Measurements from ENCODE around the gene SLC29A2.

SLC29A2 gene

GRCh38 chr11:66371627-66372415 is at the start of gene SLC29A2:
Gene SLC29A2, minus strand, starts transcription at chr11:66371760. Its CDS starts 169 bp downstream, at chr11:66371591.
- DNase-seq: peak; percentile 89
- Mint-ChIP-seq H3K4me3 (peak within 1 kb of the TSS; percentile 92), H3K9me3 (no peaks in the 10 kb centered on the region), H3K27me3 (no peaks in the 10 kb centered on the region), H3K4me1 (ENCODE audit: low read depth) (peaks cover 25% of the 10 kb centered on the region), H3K36me3 (ENCODE audit: low read depth) (peaks cover 38% of the 10 kb centered on the region), H3K27ac (peak within 1 kb of the TSS; percentile 92)

- no peaks in the 10 kb centered on the region for H3K36me3 Mint-ChIP-seq (ENCODE audit: low read depth)
- H3K4me3 Mint-ChIP-seq: no peak within 1 kb of the TSS
- H3K4me1 Mint-ChIP-seq (ENCODE audit: low read depth): peaks cover 34% of the 10 kb centered on the region
- peaks cover 2% of the 10 kb centered on the region for H3K9me3 Mint-ChIP-seq
- H3K27ac Mint-ChIP-seq: no peak within 1 kb of the TSS
- DNase-seq: no peak
- H3K27me3 Mint-ChIP-seq: peaks cover 50% of the 10 kb centered on the region
These were observed 49.3 kb upstream of the SLC29A2 start, which contains the start of gene NPAS4 for GRCh38 chr11:66420671-66421476. Gene NPAS4, plus strand, starts transcription at chr11:66421035. Its CDS starts 145 bp downstream, at chr11:66421180.

DNA sequence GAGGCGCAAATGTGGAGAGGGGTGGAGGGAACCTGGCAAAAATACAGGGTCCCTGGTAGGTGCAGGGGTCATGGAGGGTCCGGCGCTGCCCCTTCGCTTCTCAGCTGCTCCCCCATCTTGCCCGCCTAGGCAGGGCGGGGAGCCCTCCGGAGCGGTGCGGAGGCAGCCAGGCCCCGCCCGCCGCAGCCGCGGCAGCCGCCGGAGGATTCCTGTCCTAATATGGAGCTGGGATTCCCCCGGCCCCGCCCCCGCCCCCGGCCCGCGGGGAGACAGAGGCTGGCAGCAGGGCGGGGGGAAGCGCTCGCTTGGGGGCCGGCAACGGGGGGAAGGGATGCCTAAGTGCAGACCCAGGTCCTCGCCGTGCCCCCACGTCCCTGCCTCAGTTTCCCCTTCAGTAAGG is 48.3 kb upstream of the SLC29A2 start:
- peaks cover 34% of the 10 kb centered on the region for H3K4me1 Mint-ChIP-seq (ENCODE audit: low read depth)
- H3K27me3 Mint-ChIP-seq: peaks cover 61% of the 10 kb centered on the region
- H3K27ac Mint-ChIP-seq: no peak overlapping the region
- no peak overlapping the region for H3K4me3 Mint-ChIP-seq
- DNase-seq: no peak
- no peaks in the 10 kb centered on the region for H3K36me3 Mint-ChIP-seq (ENCODE audit: low read depth)
- H3K9me3 Mint-ChIP-seq: peaks cover 2% of the 10 kb centered on the region

GRCh38 chr11:66418986-66419308 is 47.4 kb upstream of the SLC29A2 start:
- peak overlapping the region; percentile 42 for H3K27ac Mint-ChIP-seq
- H3K27me3 Mint-ChIP-seq: peaks cover 69% of the 10 kb centered on the region
- H3K4me1 Mint-ChIP-seq (ENCODE audit: low read depth): peaks cover 34% of the 10 kb centered on the region
- no peaks in the 10 kb centered on the region for H3K36me3 Mint-ChIP-seq (ENCODE audit: low read depth)
- DNase-seq: no peak
- H3K9me3 Mint-ChIP-seq: peaks cover 2% of the 10 kb centered on the region
- H3K4me3 Mint-ChIP-seq: no peak overlapping the region

GRCh38 chr11:66418168-66418985 is 46.8 kb upstream of the SLC29A2 start:
- Mint-ChIP-seq H3K27me3 (peaks cover 75% of the 10 kb centered on the region), H3K36me3 (ENCODE audit: low read depth) (no peaks in the 10 kb centered on the region), H3K4me3 (peak overlapping the region; percentile 45), H3K27ac (peak overlapping the region; percentile 42), H3K4me1 (ENCODE audit: low read depth) (peaks cover 34% of the 10 kb centered on the region), H3K9me3 (peaks cover 2% of the 10 kb centered on the region)
- peak; percentile 72 for DNase-seq

- peaks cover 2% of the 10 kb centered on the region for H3K9me3 Mint-ChIP-seq
These were observed 45.4 kb upstream of the SLC29A2 start for GRCh38 chr11:66417000-66417399.

GRCh38 chr11:66415423-66415822 is 43.9 kb upstream of the SLC29A2 start:
- DNase-seq: no peak
- no peaks in the 10 kb centered on the region for H3K36me3 Mint-ChIP-seq (ENCODE audit: low read depth)
- peaks cover 81% of the 10 kb centered on the region for H3K27me3 Mint-ChIP-seq
- peaks cover 34% of the 10 kb centered on the region for H3K4me1 Mint-ChIP-seq (ENCODE audit: low read depth)
- no peak overlapping the region for H3K27ac Mint-ChIP-seq
- H3K9me3 Mint-ChIP-seq: peaks cover 2% of the 10 kb centered on the region
- no peak overlapping the region for H3K4me3 Mint-ChIP-seq

More at GRCh38 chr11:66417000-66417399, 45.4 kb upstream of the SLC29A2 start:
- DNase-seq: no peak
- Mint-ChIP-seq H3K4me3 (no peak overlapping the region), H3K4me1 (ENCODE audit: low read depth) (peaks cover 34% of the 10 kb centered on the region), H3K36me3 (ENCODE audit: low read depth) (no peaks in the 10 kb centered on the region), H3K27ac (no peak overlapping the region), H3K27me3 (peaks cover 81% of the 10 kb centered on the region)

- no peak overlapping the region for H3K27ac Mint-ChIP-seq
- peaks cover 80% of the 10 kb centered on the region for H3K27me3 Mint-ChIP-seq
These were observed 42.8 kb upstream of the SLC29A2 start for GRCh38 chr11:66414120-66414934.

DNA sequence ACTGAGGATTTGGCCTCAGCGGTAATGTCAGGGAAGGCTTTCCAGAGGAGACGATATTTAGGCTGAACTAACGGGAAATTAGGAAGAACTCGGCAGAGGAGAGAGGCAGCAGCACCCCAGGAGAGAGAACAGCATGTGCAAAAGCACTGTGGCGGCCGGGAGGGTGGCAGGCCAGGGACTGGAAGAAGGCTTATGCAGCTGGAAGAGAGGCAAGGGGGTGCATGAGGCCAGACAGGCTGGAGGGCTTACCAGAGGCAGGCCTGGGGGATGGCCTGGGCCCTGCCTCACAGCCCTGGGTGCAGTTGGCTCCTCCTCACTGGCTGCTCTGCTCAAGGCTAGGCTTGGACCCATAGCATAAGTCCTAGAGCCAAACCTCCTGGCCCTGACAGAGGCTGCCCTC is 41.6 kb upstream of the SLC29A2 start:
- Mint-ChIP-seq H3K27me3 (peaks cover 70% of the 10 kb centered on the region), H3K36me3 (ENCODE audit: low read depth) (no peaks in the 10 kb centered on the region), H3K27ac (no peak overlapping the region), H3K4me3 (no peak overlapping the region), H3K9me3 (no peaks in the 10 kb centered on the region), H3K4me1 (ENCODE audit: low read depth) (peaks cover 23% of the 10 kb centered on the region)
- DNase-seq: no peak

More at GRCh38 chr11:66414120-66414934, 42.8 kb upstream of the SLC29A2 start:
- Mint-ChIP-seq H3K36me3 (ENCODE audit: low read depth) (no peaks in the 10 kb centered on the region), H3K9me3 (peaks cover 2% of the 10 kb centered on the region), H3K4me1 (ENCODE audit: low read depth) (peaks cover 31% of the 10 kb centered on the region), H3K4me3 (no peak overlapping the region)
- DNase-seq: no peak

DNA sequence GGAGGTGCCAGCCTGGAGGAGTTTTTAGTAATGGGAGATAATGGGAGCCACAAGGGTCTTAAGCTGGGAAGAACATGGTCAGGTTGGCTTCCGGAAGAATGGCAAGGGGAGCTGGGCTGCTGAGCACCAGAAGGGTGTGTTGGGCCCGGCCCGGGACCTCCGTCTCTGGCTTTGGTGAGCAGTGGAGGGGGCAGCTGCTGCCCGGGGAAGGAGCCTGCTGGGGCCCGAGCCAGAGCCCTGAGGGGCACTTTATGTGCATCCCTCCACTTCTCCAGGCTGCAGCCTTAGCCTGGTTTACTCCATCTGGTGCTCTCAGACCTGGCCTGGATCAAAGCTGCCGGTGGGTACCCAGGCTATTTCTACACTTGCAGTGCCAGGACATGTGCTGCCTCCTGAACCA is 40.5 kb upstream of the SLC29A2 start:
- H3K27ac Mint-ChIP-seq: no peak overlapping the region
- DNase-seq: no peak

GRCh38 chr11:66411323-66411722 is 39.8 kb upstream of the SLC29A2 start:
- Mint-ChIP-seq H3K9me3 (no peaks in the 10 kb centered on the region), H3K27me3 (peaks cover 52% of the 10 kb centered on the region), H3K36me3 (ENCODE audit: low read depth) (no peaks in the 10 kb centered on the region), H3K4me3 (no peak overlapping the region), H3K4me1 (ENCODE audit: low read depth) (peaks cover 4% of the 10 kb centered on the region), H3K27ac (no peak overlapping the region)
- no peak for DNase-seq

More for the DNA sequence above, 40.5 kb upstream of the SLC29A2 start:
- peaks cover 12% of the 10 kb centered on the region for H3K4me1 Mint-ChIP-seq (ENCODE audit: low read depth)
- H3K27me3 Mint-ChIP-seq: peaks cover 59% of the 10 kb centered on the region
- H3K9me3 Mint-ChIP-seq: no peaks in the 10 kb centered on the region
- H3K36me3 Mint-ChIP-seq (ENCODE audit: low read depth): no peaks in the 10 kb centered on the region
- no peak overlapping the region for H3K4me3 Mint-ChIP-seq

GRCh38 chr11:66410191-66410590 is 38.6 kb upstream of the SLC29A2 start:
- Mint-ChIP-seq H3K4me1 (ENCODE audit: low read depth) (peaks cover 4% of the 10 kb centered on the region), H3K4me3 (no peak overlapping the region), H3K27ac (no peak overlapping the region), H3K27me3 (peaks cover 49% of the 10 kb centered on the region), H3K9me3 (no peaks in the 10 kb centered on the region), H3K36me3 (ENCODE audit: low read depth) (no peaks in the 10 kb centered on the region)
- no peak for DNase-seq

DNA sequence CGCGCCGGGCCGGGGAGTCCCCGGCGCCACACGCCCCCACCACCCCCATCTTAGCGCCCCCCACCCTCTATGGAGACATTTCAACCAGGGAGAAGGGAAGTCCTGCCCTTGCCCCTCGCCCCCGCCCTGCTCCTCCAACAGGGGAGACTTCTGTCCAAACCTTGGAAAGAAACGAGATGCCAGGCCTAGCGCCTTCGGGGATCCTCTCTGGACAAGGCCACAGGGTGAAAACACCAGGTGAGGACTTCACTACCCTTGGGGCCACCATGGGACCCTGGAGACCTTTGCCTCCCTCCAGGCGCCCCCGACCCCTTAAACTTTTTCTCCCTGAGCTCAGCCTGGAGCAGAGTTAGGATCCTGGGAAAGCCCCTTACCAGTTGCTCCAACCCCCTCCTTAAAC is 37.7 kb upstream of the SLC29A2 start:
- Mint-ChIP-seq H3K36me3 (ENCODE audit: low read depth) (no peaks in the 10 kb centered on the region), H3K27me3 (peaks cover 39% of the 10 kb centered on the region), H3K4me3 (no peak overlapping the region), H3K4me1 (ENCODE audit: low read depth) (peaks cover 4% of the 10 kb centered on the region), H3K9me3 (no peaks in the 10 kb centered on the region), H3K27ac (no peak overlapping the region)
- DNase-seq: no peak

Measured in activated T-cell treated with anti-CD3 and anti-CD28 coated beads, Interleukin-2, amount 50 U/mL, for 24 hours (primary cell).